Measurements from ENCODE around the gene ADAD1.
"Not testable (repeated sequence)": the region's sequence is repeated elsewhere in the genome, so short reads cannot be mapped to it uniquely, and the experiment has no call there.

The ADAD1 gene

DNA sequence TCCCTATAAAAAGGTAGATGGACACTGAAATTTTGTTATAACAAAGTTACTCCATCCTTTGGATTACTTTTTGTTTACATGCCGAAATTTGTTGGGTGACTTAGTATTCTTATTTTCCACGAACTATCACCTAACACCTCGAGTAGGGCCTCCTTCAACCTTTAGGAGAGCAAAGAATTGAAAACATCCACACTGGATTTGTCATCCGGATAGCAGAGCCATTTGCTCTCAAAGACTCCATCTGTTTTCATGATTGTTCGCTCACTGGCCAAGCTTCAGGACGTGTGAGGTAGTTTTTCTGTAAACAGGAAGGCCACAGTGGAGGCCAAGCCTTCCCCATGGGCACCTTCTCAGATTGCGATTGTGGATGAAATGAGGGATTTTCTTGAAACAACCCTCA is at the start of gene ADAD1:
Gene ADAD1 (plus strand): TSS at position 301 of the 400 bp plus-strand sequence. CDS start 1,059 bp downstream, outside the sequence.
- no peak for DNase-seq (ENCODE audit: low read depth in 1 of 2, low spot score in 1 of 2)

DNA sequence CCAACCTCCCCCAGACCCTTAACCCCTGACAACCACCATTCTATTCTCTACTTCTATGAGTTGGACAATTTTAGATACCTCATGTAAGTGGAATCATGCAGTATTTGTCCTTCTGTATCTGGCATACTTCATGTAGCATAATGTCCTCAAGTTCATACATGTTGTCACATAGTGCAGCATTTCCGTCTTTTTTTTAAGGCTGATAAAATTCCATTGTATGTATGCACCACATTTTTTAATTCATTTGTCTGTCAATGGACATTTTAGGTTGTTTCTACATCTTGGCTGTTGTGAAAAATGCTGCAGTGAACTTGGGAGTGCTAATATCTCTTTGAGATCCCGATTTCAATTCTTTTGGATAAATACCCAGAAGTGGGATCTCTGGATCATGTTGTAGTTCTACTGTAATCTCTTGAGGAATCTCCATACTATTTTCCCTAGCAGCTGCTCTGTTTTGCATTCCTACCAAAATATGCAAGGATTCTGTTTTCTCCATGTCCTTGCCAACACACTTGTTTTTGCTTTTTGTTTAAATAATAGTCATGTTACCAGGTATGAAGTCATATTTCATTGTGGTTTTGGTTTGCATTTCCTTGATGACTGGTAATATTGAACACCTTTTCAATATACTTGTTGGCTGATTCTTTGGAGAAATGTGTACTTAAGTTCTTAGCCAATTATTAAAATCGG is 48.8 kb upstream of the ADAD1 start:
- no peak for DNase-seq (ENCODE audit: low read depth in 1 of 2, low spot score in 1 of 2)

DNA sequence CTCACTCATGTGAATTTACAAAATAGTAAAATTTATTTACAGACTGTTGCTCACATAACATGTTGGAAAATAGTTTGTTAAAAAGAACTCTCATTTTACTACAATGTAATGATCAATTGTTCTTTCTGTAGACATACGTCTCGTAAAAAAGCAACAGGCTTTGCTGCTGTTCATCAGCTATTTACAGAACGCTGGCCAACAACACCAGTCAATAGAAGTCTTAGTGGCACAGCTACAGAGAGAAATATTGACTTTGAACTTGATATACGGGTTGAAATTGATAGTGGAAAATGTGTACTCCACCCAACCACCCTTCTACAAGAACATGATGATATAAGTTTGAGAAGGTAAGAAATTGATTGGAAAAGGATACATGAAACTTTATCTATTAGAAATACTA is 47.6 kb upstream of the ADAD1 start:
- no peak for DNase-seq (ENCODE audit: low read depth in 1 of 2, low spot score in 1 of 2)

DNA sequence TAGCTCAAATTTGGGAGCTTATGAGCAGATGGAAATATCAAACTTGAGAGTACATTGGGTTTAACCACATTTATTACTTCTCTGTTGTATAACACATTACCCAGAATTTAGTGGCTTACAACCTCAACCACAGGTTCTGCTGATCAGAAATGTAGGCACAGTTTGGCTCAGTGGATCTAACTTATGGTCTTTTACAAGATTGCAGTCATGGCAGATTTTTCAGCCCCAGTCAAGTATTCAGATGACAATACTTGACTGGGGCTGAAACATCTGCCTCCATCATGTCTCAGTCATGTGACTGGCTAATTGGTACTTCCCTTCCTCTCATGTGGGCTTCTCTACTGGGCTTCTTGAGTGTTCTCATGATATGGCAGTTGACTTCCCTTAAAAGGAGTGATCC is 44.0 kb upstream of the ADAD1 start:
- no peak for DNase-seq (ENCODE audit: low read depth in 1 of 2, low spot score in 1 of 2)

DNA sequence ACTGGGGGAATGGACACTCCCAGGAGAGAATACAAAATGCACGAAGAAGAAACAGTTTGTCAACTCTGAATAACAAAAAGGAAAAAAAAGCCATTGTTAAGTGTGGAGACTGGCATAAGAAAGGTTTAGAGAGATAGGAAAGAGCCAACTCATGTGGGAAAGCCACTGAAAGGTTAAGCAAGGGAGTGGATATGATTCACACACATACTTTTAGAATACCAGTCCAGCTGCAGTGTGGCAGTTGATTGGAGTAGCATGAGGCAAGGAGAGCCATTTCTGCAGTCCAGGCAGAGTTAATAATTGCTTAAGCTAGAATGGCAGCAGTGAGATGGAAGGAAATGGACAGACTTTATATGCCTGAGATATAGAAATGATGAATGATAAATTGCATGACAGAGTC is 36.9 kb upstream of the ADAD1 start:
- no peak for DNase-seq (ENCODE audit: low read depth in 1 of 2, low spot score in 1 of 2)

DNA sequence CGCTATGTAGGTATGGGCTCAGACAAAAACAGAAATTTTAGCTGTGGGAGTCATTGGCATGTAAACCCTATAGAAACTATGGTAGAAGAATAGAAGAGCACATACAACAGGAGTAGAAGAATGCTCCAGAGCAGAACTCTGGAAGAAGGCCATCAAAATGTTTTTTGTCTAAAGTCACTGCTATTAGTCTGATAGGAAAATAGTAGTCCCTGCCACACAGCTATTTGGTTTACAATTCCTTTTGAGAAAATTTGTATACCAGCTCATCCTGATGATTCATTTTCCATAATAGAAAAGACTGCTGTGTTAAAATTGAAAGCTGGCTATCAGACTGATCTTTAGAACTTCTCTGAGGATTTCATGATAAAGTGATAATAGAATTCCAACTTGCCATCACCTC is 32.8 kb upstream of the ADAD1 start:
- DNase-seq (ENCODE audit: low read depth in 1 of 2, low spot score in 1 of 2), result no peak

DNA sequence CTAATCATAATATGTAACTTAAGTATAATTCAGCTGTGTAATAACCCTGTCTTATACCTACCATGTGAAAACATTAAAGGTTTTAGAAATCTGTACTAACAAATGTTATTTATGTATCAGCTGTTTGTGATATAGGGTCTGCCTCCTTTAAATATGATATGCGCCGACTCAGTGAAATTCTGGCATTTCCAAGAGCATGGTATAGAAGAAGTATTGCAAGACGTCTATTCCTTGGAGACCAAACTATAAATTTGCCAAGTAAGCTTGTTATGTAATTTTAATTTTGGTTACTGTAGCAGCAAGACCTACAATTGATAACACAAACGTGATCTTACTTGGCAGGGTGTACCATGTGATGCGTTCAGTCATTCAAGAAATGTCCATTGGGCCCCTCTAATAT is 32.3 kb upstream of the ADAD1 start:
- no peak for DNase-seq (ENCODE audit: low read depth in 1 of 2, low spot score in 1 of 2)

DNA sequence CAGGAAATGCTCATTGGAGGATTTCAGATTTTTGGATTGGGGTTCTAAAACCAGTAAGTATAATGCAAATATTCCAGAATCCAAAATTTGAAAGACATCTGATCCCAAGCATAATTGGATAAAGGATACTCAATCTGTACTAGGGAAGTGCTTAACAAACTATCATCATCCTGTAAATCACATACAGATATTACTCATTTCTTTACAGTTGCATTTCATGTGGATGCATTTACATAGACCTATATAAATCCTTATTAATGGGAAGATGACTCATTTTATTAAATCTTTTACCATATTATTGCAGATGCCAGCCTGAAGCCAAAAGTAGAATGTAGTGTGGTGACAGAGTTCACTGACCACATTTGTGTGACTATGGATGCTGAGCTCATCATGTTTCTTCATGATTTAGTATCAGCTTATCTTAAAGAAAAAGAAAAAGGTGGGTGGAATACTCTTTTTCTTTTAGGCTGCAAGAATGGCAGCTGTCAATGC is 22.4 kb upstream of the ADAD1 start:
- DNase-seq (ENCODE audit: low read depth in 1 of 2, low spot score in 1 of 2), result no peak

DNA sequence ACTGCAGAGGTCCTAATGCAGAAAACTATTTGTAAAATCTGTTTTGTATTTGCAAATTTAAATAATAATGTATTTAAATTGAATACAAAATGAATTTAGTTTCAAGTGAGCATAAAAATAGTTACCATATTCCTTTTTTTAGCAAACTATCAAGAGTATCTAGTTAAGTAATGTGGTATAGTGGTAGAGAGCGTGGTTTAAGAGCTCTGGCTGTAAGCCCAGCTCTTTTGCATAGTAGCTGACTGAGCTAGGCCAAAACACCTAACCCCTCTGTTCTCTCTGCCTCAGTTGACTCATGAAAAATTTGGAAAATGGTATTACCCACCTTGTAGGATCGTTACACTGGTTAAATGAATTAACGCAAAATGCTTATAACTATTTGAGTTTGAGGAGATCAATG is 18.1 kb upstream of the ADAD1 start:
- no peak for DNase-seq (ENCODE audit: low read depth in 1 of 2, low spot score in 1 of 2)

DNA sequence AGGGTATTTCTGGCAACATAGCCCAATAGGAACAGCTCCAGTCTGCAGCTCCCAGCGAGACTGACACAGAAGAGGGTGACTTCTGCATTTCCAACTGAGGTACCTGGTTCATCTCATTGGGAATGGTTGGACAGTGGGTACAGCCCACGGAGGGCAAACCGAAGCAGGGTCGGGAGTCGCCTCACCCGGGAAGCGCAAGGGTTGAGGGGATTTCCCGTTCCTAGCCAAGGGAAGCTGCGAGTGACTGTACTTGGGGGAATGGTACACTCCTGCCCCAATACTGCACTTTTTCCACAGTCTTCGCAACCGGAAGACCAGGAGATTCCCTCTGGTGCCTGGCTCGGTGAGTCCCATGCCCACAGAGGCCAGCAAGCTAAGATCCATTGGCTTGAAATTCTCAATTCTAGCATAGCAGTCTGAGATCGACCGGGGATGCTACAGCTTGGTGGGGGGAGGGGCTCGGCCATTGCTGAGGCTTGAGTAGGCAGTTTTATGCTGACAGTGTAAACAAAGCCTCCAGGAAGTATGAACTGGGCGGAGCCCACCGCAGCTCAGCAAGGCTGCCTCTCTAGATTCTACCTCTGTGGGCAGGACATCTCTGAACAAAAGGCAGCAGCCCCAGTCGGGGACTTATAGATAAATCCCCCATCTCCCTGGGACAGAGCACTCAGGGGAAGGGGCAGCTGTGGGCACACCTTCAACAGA is 14.0 kb upstream of the ADAD1 start:
- DNase-seq (ENCODE audit: low read depth in 1 of 2, low spot score in 1 of 2), result no peak

DNA sequence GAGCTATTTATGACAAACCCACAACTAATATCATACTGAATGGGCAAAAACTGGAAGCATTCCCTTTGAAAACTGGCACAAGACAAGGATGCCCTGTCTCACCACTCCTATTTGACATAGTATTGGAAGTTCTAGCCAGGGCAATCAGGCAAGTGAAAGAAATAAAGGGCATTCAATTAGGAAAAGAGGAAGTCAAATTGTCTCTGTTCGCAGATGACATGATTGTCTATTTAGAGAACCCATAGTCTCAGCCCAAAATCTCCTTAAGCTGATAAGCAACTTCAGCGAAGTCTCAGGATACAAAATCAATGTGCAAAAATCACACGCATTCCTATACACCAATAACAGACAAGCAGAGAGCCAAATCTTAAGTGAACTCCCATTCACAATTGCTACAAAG is 10.0 kb upstream of the ADAD1 start:
- not testable (repeated sequence) for DNase-seq (ENCODE audit: low read depth in 1 of 2, low spot score in 1 of 2)

DNA sequence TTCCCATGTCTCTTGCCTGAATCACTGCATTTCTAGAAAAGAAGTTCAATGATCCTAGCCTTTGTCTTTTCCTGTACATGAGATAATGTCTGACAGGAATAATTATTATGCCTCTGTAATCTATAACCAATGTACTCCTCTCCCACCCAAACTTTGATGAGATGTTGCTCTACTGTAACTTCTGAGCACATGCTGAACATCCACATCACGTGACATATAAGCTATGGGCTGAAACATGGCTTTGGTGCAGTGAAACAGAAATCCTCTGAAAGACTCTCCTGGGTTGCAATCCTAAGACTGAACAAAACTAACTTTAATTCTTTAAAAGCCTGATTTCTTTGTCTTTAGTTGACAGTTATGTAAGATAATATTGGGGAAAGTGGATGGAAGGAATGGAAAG is 1.5 kb upstream of the ADAD1 start:
- no peak for DNase-seq (ENCODE audit: low read depth in 1 of 2, low spot score in 1 of 2)

DNA sequence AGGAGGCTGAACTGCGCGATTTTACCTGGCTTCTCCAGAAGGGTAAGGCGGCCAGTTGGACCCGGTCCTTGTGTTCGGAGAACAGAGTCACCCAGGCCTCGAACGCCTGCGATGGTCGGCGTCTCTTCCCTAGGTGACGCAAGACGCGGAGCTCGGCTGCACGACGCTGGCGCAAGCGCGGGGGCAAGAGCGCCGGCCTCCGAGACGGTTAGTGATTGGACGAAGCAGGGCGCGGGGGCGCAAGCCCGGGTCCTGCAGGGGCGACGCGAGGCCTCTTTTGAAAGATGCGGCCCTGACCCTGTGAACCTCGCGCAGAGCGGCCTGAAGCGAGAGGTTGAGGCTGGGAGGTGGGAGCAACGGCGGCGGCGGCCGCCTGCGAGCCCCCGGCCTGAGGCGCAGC is 428 bp downstream of the ADAD1 start:
- no peak for DNase-seq (ENCODE audit: low read depth in 1 of 2, low spot score in 1 of 2)

DNA sequence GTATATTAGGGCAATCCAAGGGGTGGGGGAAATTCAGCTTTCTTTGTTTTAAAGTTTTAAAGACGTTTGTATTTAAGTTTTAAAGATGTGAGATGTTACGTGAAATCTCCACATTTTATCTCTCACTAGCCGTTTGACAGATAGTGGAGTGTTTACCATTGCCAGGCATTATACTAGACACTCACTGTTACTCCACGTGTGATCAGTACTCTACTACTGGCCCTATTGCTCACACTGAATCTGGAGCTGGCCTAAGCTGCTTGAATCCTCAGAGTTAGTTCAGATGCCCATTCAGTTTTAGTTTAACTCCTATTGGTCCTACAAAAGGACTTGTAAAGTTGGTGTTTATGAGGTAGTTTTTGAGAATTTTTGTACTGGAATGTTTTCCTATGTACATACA is 4.5 kb downstream of the ADAD1 start:
- no peak for DNase-seq (ENCODE audit: low read depth in 1 of 2, low spot score in 1 of 2)

DNA sequence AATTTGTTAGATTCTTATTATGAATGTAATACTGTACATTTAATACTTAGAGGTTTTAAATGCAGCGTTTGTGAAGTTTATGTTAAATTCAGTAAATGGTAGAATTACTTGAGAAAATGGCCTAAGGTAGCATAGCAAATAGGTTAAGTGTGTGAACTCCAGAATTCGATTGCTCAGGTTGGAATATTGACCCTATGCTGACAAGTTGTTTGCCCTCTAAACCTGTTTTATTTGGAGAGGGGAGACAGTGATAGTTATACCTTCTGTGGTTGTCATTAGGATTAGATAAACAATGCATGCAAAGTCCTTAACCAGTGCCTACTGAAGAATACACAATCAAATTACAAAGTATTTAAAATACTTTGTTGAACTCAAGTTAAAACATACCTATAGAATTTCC is 5.4 kb downstream of the ADAD1 start:
- DNase-seq (ENCODE audit: low read depth in 1 of 2, low spot score in 1 of 2), result no peak

DNA sequence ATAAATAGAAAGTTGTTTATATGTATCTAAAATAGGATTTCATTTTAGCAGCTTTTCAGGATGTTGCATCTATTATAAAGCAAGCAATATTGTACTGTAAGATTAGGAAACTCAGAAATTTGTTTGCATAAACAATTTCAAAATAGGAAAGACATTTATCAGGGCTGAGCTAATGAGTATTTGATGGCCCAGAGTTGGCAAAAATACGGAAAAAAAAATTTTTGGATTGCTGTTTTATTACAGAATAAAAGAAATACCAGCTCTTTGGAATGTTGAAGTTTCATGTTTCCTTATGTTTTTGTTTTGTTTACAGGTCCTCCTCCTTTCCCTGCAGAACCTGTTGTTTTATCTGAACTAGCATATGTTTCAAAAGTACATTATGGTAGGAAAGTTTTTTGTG is 14.5 kb downstream of the ADAD1 start:
- no peak for DNase-seq (ENCODE audit: low read depth in 1 of 2, low spot score in 1 of 2)

DNA sequence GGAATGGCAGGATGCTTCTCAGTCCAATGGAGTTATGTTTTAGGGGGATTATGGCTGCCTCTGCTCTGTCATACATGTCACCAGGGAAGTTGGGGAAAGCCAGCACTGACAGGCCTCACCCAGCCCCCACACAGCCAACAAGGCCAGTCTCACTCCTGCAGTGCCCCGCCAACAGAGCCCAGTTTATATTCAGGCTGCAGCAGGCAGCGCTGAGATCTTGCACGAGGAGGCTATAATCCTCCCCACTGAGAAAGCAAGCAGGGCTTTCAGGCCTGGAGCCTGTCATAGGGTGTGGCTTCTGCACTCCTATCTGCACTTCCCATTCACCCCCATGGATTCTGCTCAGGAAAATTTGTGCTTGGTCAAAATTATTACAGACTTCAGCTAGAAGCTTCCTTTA is 25.1 kb downstream of the ADAD1 start:
- no peak for DNase-seq (ENCODE audit: low read depth in 1 of 2, low spot score in 1 of 2)

DNA sequence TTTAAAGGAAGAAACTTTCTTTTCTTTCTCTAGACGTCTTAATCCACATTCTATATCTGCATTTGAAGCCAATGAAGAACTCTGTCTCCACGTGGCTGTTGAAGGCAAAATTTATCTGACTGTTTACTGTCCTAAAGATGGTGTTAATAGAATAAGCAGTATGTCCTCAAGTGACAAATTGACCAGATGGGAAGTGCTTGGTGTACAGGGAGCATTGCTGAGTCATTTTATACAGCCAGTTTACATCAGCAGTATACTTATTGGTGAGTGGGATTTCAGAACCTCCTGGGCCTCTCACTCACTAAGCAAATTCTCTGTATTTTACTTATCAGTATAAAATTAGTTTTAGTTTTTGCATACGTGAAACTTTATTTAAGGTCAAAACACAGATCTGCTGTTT is 33.7 kb downstream of the ADAD1 start:
- DNase-seq (ENCODE audit: low read depth in 1 of 2, low spot score in 1 of 2), result no peak

DNA sequence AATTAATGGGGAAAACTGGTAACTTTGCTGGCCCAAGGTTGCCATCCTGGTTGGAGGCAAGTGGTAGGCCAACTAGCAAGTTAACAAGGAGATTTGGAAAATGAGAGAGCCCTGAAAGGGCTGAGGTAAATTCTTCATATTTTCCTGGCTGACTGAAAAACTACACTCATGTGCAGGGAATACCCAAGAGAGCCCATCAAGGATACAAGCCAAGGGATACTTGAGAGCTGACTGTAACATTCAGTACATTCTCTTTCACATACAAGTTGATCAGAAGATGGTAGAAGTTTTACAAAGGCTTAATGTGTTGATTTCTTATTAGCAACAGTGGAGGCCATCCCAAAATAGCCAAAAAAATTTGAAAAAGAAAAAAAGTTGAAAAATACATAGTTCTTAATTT is 44.4 kb downstream of the ADAD1 start:
- DNase-seq (ENCODE audit: low read depth in 1 of 2, low spot score in 1 of 2), result no peak

DNA sequence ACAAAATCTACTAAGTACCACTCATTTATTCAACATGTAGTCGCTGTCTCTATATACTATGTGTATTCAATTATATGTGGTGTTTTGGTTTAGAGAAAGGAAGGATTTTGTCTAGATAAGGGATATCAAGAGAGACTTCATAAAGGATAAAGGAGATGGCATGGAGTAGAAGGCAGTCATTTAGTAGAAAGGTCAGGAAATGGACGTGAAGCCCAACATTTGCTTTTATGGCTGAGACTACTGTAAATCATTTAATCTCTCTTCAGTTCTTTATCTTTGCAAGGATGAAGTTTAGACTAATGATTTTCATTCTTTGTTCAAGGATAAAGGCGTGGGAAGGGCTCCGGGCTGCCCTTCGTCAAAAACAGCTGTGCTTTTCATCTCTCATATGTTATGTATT is 52.5 kb downstream of the ADAD1 start:
- no peak for DNase-seq (ENCODE audit: low read depth in 1 of 2, low spot score in 1 of 2)

DNA sequence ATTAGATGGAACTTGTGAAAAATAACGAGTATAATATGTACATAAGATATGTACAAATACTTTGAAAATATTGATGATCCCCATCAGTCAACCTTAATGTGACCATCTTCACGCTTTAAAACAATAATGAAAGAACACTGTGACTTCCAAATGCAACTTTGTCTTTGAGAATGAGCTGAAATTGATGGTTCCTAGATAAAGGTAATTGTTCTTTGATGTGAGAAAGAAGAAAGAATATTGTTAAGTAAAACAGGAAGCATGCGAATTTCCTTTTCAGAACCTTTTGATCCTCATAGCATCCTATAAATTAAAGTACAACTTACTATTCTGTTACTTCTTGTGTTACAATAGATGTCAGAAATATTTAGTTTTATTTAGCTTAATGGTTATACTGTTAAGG is 55.5 kb downstream of the ADAD1 start:
- no peak for DNase-seq (ENCODE audit: low read depth in 1 of 2, low spot score in 1 of 2)

DNA sequence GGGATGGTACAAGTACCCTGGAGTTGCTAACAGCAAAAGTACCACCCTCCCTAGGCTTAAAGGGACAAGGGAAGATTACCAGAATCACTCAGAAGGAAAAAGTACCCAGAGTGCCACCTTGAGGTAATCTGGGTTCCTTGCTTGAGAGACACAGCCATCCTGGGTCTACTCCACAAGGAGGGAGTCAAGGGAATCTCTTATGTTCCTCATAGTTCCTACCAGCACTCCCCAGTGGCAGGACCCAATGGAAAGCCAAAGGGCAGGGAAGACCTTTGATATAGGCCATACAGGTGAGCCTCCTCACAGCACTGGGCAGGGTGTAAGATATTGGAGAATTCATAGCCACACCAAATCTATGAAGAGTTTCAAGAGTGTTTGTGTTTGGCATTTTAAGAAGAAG is 72.0 kb downstream of the ADAD1 start:
- peak; percentile 18 to 55 for DNase-seq (ENCODE audit: low read depth in 1 of 2, low spot score in 1 of 2)
